ENCODE measurements around the gene FBLN5.

FBLN5 gene

GRCh38 chr14:91983588-91983987 lies 36.1 kb upstream of the FBLN5 start:
- H3K9me3 ChIP-seq, result no peaks in the 10 kb centered on the region
- no peaks in the 10 kb centered on the region for H3K27me3 ChIP-seq
- no peak overlapping the region for H3K4me3 ChIP-seq (ENCODE audit: low read depth in 1 of 2, low read length in 1 of 2)
- H3K27ac ChIP-seq, result no peak overlapping the region
- peaks cover 8 to 12% of the 10 kb centered on the region in 2 experiments for H3K4me1 ChIP-seq (ENCODE audit: control insufficient read depth in 1 of 2, insufficient read depth in 1 of 2, low read depth in 1 of 2, low read length in 1 of 2)
- H3K36me3 ChIP-seq, result peaks cover 38% of the 10 kb centered on the region
- no peak for TF ChIP-seq CTCF (IDR thresholded peaks at IDR 0.05)

- H3K27ac ChIP-seq, result no peak overlapping the region
Measured at GRCh38 chr14:91980157-91980556, 32.7 kb upstream of the FBLN5 start.

DNA sequence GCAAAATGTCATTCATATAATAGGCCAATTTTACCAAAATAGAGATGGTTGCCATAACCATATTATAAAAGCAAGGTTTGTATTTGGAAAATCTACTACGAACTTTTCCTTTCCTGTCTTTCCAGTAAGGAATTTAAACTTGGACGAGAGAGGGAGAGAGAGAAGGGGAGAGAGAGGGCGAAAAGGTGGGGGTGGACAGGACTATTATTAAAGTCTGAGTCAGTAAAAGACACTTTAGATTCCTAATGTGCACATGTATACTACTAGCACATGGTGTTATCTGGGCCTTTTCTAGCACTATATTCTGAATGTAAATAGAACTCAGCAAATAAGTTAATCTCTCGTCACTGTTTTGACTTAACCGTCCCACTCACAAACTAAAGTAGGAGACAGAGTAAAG lies 30.4 kb upstream of the FBLN5 start:
- TF ChIP-seq CTCF (IDR thresholded peaks at IDR 0.05), result no peak
- H3K36me3 ChIP-seq, result peaks cover 38% of the 10 kb centered on the region
- no peaks in the 10 kb centered on the region for H3K4me1 ChIP-seq (ENCODE audit: control insufficient read depth in 1 of 2, insufficient read depth in 1 of 2, low read depth in 1 of 2, low read length in 1 of 2)
- no peak overlapping the region for H3K27ac ChIP-seq
- no peak overlapping the region for H3K4me3 ChIP-seq (ENCODE audit: low read depth in 1 of 2, low read length in 1 of 2)
- H3K9me3 ChIP-seq, result no peaks in the 10 kb centered on the region
- H3K27me3 ChIP-seq, result no peaks in the 10 kb centered on the region

More at GRCh38 chr14:91980157-91980556, 32.7 kb upstream of the FBLN5 start:
- Histone ChIP-seq H3K4me1 (ENCODE audit: control insufficient read depth in 1 of 2, insufficient read depth in 1 of 2, low read depth in 1 of 2, low read length in 1 of 2) (no peaks in the 10 kb centered on the region), H3K36me3 (peaks cover 25% of the 10 kb centered on the region), H3K9me3 (no peaks in the 10 kb centered on the region), H3K27me3 (no peaks in the 10 kb centered on the region), H3K4me3 (ENCODE audit: low read depth in 1 of 2, low read length in 1 of 2) (no peak overlapping the region)
- TF ChIP-seq CTCF (IDR thresholded peaks at IDR 0.05), result no peak

DNA sequence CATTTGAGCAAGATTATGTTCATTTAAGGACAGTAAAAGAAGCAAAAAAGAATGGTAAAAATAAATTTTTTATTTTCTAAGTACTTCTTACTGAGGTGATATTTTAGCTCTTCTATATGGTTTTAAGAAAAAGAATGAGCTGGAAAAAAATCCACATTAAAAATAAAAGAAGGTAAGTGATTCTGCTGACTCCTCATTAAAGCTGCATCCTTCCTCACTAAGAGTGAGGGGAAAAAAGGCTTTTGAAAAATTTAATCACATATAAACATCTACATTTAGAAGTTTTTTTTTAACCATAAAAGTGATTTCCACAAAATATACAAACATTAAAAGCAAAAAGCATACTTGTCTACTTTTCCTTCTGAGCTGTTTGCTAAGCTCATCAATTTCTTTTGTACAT lies 28.3 kb upstream of the FBLN5 start:
- peaks cover 43% of the 10 kb centered on the region for H3K36me3 ChIP-seq

DNA sequence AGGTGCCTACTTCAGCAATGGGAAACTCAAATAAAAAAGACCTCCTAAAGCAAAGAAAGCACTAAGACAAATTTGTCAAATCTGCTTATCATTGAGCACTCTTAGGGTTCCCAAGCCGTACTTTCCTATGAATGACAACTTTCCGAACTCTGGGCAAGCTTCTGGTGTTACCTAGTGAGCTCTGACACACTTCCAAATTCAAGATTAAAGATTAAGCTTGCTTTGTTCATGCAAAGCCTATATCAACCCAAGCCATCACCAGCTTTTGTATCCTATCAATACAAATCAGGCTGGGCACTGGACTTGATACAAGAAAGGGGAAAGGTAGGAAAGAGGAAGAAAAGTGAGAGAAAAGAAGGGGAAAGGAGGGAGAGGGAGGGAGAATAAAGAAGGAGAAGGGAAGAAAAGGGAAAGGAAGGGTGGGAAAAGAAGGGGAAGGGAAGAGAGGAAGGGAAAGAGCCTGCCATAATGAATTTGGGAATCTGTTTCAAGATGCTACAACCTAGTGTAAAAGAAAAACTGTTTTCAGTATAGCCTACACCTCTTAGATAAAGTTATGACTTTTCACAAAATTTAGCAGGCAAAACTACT lies 23.8 kb upstream of the FBLN5 start:
- Histone ChIP-seq H3K27me3 (no peaks in the 10 kb centered on the region), H3K27ac (no peak overlapping the region), H3K36me3 (peaks cover 71% of the 10 kb centered on the region), H3K9me3 (no peaks in the 10 kb centered on the region), H3K4me3 (ENCODE audit: low read depth in 1 of 2, low read length in 1 of 2) (no peak overlapping the region), H3K4me1 (ENCODE audit: control insufficient read depth in 1 of 2, insufficient read depth in 1 of 2, low read depth in 1 of 2, low read length in 1 of 2) (no peaks in the 10 kb centered on the region)
- no peak for TF ChIP-seq CTCF (IDR thresholded peaks at IDR 0.05)

More for the DNA sequence above, 28.3 kb upstream of the FBLN5 start:
- H3K4me3 ChIP-seq (ENCODE audit: low read depth in 1 of 2, low read length in 1 of 2), result no peak overlapping the region
- H3K27me3 ChIP-seq, result no peaks in the 10 kb centered on the region
- TF ChIP-seq CTCF (IDR thresholded peaks at IDR 0.05), result no peak
- no peaks in the 10 kb centered on the region for H3K4me1 ChIP-seq (ENCODE audit: control insufficient read depth in 1 of 2, insufficient read depth in 1 of 2, low read depth in 1 of 2, low read length in 1 of 2)
- no peaks in the 10 kb centered on the region for H3K9me3 ChIP-seq
- no peak overlapping the region for H3K27ac ChIP-seq

Data from neutrophil (primary cell).